ENCODE results near the gene ZFPL1.
"Not testable (repeated sequence)": the region's sequence is repeated elsewhere in the genome, so short reads cannot be mapped to it uniquely, and the experiment has no call there.

ZFPL1 gene

DNA sequence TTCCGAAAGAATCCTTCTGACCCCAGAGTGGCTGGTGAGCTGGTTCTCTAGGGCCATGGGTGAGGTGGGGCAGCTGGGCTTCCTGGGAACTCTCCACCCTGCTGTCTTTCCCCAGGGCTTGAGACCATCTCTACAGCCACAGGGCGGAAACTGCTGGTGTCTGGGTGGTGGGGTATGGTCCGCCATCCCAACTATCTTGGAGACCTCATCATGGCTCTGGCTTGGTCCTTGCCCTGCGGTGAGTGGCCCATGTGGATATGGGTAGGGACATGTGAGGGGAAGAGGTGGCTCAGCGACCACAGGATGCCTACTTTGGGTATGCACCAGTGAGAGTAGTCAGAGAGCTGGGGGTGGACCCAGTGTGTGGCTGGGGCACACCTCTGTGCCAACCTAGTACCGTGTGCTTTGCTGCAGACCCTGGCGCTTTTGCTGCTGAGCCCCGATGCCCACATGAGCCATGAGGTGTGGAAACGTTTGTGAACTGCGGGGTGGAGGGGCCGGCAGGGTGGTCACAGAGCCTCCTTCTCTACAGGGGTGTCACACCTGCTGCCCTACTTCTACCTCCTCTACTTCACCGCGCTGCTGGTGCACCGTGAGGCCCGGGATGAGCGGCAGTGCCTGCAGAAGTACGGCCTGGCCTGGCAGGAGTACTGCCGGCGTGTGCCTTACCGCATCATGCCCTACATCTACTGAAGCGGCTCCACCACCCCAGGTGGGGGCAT lies 31.5 kb downstream of the ZFPL1 start:
- FAIRE-seq = no peak

- no peak for FAIRE-seq
These were observed 32.6 kb downstream of the ZFPL1 start for GRCh38 chr11:65116370-65117205.

DNA sequence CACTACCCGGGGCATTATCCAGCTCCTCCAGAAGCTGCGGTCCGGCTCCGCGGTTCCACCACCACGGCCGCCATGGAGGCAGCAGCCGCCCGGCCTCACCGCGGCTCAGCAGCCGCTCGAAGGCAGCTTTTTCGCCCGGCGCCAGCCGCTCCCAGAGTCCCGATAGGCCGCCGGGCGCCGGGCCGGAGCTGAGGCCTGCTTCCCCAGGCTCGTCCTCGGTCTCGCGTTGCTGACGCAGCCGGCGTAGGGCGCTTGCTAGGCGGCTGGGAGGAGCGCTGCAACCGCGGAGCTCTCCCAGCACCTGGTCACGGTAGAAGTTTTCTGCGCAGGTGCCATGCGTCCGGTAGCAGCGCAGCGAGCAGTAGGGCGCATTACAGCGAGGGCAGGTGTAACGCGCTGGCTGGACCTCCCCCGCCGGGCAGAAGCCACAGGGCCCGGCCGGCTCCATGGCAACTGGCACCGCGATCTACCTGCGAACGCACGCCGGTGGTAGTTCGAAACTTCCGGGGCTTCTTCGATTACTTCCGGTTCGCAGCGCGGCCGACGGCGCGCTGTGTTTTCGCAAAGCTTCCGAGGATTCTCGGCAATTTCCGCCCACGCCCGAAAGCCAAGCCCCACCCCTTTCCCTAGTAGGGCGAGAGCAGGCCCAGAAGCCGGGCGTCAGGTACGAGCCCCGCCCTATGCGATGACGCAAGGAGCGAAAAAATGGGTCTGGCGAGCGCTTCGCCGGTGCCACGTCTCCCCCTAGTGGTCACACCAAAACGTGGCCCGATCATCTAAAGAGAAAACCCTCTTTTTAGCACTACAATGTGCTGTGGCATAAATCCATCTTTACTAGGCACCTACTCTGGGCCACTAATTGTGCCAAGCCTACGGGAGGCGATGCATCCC lies 33.4 kb downstream of the ZFPL1 start, which contains the start of gene ZNHIT2:
Gene ZNHIT2, minus strand, starts transcription at position 496 of the 891 bp plus-strand sequence. Its CDS starts 48 bp downstream, at position 448.
- FAIRE-seq = peak; percentile 85

DNA sequence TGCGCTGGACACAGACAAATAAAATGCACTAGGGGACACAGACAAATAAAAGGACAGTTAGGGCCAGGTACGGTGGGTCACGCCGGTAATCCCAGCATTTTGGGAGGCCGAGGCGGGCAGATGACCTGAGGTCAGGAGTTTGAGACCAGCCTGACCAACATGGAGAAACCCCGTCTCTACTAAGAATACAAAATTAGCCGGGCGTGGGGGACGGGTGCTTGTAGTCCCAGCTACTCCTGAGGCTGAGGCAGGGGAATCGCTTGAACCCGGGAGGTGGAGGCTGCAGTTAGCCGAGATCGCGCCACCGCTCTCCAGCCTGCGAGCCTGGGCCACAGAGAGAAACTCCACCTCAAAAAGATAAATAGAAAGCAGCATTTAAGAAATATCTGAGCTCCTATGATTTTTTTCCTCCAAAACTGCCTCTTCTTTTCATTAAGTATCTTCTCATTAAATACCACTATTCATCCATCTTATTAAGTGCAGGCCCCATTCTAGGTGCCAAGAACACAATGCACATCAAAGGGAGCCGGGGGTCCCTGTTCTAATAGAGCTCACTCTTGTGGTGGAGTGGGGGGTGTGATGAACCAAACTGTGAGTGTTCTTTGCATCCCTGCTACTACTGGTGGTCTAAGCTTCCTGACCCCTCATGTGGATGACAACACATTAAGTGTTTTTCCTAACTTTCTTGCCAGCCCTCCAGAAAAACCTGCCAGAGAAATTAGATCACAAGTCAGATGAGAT lies 34.2 kb downstream of the ZFPL1 start:
- no peak for FAIRE-seq

- not testable (repeated sequence) for FAIRE-seq
These were observed 35.1 kb downstream of the ZFPL1 start for GRCh38 chr11:65118891-65119669.

DNA sequence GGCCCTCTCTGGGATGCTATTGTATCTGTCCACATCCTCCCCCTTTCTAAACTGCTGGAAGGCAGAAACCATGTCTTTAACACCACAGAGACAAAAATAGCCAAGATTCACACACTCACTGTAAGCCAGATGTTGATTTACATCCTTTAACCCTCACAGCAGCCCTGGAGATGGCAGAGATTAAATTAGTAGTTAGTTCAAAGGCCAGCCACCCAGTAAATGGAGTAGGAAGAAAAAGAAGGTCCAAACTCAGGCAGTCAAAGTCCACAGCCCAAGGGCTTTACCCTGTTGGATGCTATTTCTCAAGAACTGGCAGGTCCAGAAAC lies 35.6 kb downstream of the ZFPL1 start:
- FAIRE-seq = no peak

GRCh38 chr11:65120831-65121230 lies 36.8 kb downstream of the ZFPL1 start:
- FAIRE-seq = no peak

- no peak for FAIRE-seq
These were observed 37.4 kb downstream of the ZFPL1 start for GRCh38 chr11:65121447-65121864.

GRCh38 chr11:65121865-65122696 lies 38.1 kb downstream of the ZFPL1 start, which contains the start of the genes FAU and MRPL49:
FAU (minus strand) TSS chr11:65122134; CDS start chr11:65121813, 321 bp downstream.
MRPL49 (plus strand) TSS chr11:65122321; CDS start chr11:65122347, 26 bp downstream.
- FAIRE-seq = no peak

DNA sequence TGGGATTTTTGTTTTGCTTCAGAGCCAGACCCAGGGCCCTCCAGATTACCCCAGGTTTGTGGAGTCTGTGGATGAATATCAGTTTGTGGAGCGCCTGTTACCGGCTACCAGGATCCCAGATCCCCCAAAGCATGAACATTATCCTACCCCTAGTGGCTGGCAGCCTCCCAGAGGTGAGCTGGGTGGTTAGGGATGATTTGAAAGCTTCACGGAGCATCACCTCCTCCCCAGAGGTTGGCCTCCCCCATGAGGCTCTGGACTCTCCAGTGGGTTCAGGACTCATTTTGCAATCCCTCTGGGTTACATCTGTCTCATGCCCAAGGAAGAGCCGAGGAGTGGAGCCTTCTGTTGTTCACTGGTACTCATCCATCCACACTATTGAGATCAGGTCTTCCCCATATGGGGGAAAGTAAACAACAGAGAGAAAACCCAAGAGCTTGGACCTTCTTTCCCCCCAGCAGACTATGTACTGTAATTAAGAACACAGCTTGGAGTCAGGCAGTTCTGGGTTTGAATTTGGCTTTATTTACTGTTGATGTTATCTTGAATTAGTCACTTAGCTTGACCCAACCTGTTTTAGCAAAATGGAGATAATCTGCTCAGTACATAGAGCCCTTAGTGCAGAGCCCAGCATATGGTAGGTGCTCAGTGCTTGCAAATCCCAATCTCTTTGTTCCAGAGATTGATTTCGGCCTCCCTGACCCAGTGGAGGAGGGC lies 40.6 kb downstream of the ZFPL1 start:
- no peak for FAIRE-seq

DNA sequence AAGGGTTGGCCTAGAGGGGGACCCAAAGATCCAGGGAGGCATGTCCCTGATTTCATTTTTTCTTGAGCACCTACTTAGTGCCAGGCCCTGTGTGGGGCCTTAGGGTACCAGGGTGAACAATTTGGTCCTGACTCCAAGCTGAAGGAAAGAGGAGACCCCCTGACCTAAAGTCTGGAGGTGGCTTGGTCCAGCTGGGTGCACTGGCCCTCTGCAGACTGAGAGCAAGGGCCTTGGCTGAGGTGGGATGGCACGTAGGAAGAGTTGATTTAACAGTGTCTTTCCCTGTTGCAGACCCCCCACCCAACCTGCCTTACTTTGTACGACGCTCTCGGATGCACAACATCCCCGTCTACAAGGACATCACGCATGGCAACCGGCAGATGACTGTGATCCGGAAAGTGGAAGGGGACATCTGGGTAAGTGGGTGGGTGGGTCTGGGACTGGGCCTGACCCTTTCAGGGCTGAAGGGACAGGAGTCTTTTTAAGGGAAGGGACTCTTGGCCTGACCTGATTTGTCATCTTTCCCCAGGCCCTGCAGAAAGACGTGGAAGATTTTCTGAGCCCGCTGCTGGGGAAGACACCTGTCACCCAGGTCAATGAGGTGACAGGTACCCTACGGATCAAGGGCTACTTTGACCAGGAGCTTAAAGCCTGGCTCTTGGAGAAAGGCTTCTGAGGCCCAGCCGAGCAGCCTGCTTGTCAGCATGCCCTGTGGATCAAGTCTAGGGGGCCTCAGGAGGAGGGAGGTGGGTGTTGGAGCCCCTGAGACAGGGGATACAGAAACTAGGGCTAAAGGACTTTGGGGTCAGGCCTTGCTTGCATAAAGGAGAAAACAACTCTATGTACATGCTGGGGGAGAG lies 41.4 kb downstream of the ZFPL1 start:
- no peak for FAIRE-seq

- no peak for FAIRE-seq
These were observed 42.7 kb downstream of the ZFPL1 start for GRCh38 chr11:65126624-65127274.

DNA sequence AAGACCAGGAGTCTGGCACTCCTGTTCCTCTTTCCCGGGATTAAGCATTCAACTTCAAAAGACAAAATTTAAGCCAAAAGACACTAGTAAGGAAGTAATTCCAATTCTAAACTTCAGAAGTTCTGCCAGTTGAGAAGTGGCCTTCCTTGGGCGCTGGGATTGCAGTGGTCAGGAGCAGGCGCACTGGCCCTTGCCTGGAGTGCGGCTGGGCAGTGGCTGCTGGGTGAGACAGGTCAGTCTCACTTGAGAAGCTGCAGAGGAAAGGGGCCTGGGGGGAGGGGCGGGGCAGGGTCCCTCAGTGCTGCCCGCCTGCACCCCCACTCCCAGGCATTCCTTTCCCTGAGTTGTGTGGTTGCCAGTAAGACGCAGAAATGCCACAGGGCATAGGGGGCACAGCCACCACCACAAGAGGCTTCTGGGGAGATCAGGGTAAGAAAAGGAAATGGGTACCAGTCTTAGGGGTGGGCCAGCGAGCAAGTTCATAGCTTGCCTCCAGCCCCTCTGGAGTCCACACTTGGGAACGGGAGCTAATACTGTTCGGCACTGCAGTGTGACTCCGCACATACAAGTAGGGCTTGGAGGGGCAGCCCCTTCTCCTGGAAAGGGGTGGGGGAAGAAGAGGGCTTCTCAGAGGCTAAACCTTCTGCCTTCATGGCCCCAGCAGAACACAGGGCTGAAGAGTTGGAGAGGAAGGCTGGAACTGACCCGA lies 43.6 kb downstream of the ZFPL1 start:
- no peak for FAIRE-seq

DNA sequence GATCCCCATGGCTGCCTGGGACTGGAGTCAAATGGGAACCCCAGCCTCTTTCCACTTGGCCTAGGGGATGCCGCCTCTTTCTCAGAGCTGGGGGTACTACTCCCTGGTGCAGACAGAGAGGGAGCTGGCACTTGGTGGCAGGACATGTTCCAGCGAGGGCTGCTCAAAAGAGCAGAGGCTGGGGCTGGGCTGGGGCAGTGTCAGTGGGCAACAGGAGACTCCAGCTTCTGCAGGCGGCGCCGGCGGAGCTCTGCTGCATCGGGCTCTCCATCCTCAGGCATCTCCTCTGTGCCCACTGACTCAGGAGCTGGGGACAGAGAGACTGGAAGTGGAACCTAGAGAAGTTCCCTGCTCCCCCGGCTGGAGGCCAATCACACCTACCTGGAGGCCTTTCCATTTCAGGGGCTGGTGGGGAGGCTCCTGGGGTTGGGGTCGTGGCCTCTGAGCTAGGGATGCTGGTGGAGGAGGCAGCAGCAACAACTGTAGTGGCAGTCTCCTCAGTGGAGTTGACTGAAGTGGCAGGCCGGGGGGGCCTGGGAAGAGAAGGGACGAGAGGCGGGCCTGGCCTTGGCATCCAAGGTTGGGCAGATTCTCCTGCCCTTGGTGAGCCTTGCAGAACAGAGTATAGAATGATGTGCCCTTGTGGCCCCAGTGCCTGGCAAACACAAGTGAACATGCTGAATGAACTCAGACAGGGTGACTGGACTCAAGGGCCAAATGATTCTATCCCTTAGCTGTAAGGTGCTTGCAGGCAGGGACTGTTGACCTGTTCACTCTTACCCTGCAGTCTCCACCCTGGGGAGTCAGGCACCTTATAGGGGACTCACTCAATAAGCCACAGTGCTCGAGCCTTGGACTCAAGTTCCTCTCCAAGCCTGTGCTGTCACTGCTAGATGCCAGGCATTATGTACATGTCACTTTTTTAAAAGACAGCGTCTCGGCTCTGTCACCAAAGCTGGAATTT lies 44.4 kb downstream of the ZFPL1 start:
- no peak for FAIRE-seq

DNA sequence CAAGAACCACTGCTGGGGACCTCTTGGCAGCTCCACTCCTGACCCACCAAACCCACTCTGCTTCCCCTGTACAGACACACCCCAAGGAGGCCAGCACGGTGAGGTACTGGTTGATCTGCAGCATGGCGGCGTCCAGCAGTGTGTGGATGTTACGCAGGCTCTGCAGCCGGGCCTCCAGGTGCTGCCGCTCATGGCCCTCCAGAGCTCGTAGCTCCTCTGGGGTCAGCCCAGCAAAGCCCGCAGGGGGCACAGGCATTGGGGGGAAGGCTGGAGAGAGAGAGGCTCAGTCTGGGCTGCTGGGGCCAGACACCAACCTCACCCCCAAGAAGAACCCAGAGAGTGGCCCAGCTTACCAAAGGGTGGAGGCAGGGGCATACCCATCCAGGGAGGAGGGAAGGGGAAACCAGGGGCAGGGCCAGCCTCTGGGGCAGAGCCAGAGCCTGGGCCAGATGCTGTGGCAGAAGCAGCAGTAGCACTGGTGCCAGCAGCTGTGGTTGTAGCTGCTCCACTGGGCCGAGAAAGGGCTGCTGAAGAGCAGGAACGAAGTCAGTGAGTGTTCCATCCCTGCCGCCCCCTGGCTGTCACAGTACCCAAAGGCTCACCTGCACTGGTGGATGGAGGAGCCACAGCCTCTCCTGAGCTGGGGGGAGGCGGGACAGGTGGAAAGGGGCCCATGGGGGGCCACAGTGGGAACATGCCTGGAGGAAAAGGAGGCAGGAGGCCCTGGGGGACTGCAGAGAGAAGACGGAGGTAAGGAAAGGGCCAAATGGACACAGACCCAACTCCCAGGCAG lies 45.8 kb downstream of the ZFPL1 start:
- no peak for FAIRE-seq

All from colon (tissue), 2 donors.